Measurements from ENCODE around the gene NCBP2L. TPM values are rescaled to one million over a fixed set of nuclear protein-coding genes. Genes with fewer than 3 reads are reported as not detected.

The NCBP2L gene
- total RNA-seq, 2 donors from 2014 or later: not detected

DNA sequence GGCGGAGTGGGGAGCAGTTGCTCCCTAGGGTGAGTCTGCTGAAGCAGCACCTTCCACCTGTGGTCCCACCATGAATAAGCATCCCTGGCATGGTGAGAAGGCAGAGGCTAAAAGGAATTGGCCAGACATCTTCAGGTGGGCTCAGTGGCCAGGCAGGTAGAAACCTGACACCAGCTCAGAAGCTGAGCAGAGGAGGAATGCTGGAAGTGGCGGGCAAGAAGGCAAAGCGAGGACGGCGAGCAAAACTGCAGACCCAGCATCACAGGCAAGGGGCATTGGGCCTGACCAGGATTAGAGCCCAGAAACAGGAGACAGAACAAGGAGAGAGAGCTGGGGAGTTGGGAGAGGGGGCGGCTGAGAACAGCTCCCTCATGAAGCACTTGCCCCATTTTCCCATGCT, 27.3 kb upstream of the NCBP2L start:
- DNase-seq (no peak), ATAC-seq (no peak)
- intact Hi-C loops (cut with DNase I, micrococcal nuclease): no loop called here

DNA sequence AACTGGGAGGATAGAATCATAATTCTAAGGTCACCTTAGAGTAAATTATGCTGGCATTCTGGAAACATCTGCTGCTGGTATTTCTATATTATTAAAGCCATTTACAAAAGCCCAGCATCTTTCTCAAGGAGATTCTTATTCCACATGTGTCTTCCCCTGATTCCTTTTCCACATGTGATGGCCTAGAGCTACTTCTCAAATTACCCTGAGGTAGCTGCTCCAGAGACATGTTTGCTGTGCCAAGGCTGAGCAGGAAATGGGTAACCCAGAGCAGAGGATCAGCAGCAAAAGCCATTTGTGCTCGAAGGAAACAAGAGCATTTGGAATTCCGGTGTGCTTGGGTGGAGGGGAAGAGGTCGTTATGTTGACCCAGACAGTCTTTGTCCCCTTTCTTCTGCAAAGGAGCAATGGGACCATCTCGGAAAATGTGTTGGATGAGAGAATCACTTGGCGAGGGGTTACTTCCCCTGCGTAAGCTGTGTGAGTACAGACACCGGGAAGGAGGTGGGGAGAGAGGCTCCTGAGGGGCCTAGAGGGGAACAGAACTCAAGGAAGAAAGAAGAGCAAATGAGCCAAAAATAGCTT, 26.6 kb upstream of the NCBP2L start:
- no peak for ATAC-seq
- intact Hi-C loops (cut with DNase I, micrococcal nuclease): no loop called here
- DNase-seq: no peak

DNA sequence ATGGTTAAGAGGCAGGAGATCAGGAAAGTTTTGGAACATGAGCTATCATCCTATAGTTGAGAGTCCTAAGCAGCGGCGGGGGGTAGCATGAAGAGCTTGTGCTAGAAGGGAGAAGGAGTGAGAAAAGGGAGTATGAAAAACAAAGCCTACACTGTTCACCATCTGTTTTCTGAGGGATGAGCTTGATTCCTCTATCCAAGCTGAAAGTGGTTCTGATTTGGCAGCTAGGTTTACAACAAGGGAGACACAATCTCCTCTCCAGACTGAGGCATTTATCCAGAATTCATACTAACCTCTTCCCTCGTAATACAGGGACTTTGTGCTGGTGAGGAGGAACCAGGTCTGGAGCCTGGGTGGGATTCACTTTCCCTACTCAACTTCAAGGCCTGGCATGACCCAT, 25.5 kb upstream of the NCBP2L start:
- no peak for DNase-seq
- intact Hi-C loops (cut with DNase I, micrococcal nuclease): no loop called here
- ATAC-seq: no peak

DNA sequence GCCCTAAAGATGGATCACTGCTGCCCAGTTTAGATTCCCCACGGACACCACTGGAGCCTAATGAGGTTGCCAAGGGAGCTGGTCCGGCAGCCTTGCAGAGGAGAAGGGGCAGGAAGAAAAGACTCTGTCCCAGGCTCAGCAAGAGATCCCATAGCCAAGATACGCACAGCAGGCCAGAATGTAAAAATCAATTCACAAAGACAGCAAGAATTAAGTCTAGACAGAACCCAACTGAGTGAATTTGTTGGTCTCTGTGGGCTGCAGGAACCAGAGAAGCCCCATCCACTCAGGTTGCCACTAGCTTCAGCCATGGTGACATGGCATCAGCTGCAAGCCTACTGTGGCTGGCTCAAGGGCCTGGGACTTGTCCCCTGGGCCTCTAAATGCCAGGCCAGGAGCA, 24.8 kb upstream of the NCBP2L start:
- no peak for DNase-seq
- ATAC-seq: no peak
- intact Hi-C loops (cut with DNase I, micrococcal nuclease): no loop called here

DNA sequence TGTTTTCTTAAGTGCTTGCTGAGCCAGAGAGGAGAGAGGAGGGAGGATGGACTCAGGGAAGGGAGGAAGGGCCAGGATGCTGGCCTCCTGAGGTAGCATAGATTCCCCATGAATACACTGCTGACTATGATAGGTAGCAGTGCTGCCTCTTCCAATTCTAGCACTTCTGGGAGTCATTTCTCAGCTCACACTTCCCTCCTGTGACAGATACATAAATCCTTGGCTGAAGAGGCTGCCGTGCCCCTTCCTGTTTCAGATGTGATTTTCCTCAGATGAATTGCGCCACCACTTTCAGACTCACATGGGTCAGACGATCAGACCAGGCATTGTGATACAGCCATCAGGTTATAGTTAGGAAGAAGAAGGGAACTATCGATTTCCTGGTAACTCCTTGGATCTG, 24.3 kb upstream of the NCBP2L start:
- DNase-seq (no peak), ATAC-seq (no peak)
- intact Hi-C loops (cut with DNase I, micrococcal nuclease): no loop called here

DNA sequence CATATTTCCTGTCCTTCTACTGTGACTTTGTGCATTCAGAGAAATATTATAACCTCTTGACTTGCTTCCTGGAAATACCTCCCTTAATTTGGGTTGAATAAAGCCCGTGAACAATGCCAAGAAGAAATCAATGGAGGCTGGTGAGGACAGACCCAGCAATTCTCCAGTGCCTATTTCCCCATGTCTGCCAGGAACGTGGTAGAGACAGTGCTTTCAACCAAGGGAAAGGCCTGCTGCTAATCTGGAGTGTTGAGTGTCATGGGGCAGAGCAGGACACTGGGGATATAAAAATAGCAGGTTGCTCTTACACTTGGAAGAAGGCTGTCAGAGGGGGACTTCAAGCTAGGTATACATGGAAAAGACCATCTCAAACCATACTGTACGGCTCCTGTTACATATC, 21.8 kb upstream of the NCBP2L start:
- intact Hi-C loops (cut with DNase I, micrococcal nuclease): no loop called here
- DNase-seq (no peak), ATAC-seq (no peak)

DNA sequence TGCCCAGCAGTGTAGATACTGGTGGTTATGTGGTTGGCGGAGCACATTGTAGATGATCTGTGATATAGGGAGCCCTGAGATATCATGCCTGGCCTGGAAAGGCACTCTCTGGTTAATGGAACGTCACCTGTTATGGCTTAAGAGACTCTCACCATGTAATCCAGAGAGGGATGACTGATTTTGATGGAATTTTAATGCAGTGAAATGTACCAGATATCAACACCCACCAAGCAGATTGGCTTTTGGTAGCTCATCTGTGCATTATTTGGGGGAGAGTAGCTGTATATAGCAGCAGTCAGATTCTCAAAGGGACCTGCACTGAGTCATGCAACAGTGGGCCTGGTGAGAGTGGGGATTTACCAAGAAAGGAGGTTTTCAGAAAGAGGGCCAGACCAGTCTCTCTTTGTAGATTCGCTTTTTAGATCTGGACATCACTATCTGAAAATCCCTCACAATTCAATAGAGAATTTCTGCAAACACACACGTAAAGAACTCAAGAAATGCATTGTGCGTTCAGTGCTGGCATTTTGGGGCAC, 19.2 kb upstream of the NCBP2L start:
- intact Hi-C loops (cut with DNase I, micrococcal nuclease): no loop called here
- DNase-seq (no peak), ATAC-seq (no peak)

DNA sequence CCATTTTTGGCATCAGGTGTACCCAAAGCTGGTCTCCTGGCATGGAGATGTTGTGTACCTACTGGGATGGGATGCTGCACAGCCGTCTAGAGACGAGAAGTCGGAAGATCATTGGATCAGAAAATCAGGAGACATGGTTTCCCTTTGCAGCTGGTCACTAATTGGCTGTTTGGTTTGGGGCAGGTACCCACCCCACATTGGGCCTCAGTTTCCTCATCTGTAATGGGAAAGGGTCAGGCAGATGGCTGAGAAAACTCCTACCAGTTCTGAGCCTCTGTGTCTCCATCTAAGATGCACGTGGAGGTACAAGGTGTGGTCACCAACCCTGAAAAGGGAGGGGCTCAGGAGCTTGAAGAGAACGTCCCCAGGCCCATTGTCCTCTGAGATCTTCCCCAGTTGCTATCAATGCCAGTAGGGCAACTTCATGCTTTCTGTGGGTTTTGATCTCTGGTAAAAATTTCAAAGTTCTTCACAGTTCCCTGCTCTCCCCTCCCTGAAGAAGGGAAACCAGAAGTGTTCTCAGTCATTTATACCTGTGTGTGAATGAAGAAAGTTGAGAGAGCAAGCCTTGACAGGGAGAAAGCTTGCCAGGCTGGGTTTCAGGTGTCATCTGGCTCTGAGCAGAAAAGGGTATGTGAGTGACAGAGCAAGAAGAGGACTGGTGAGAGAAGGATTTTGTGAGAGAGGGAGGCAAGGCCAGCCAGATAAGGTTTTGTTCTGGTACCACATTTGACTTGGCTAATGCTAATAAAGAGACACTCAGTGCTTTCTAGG, 17.0 kb upstream of the NCBP2L start:
- ATAC-seq (no peak), DNase-seq (no peak)
- intact Hi-C loops (cut with DNase I, micrococcal nuclease): no loop called here

DNA sequence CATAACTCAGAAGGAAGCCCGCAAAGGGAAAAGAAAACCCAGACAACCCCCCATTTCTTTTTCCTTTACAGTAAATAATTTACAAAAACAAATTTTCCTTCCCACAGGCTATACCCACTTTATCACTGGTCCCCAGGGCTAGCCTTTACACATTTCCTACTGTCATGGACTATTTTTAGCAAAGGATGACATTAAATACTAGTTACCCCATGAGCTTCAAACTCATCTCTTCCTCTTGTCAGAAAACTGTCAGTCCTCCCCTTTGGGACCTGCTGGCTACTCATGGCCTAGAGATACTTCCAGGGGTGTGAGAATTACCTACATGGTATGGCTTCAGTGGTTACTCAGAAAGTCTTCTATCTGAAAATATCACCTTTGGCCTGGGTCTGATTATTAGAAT, 13.9 kb upstream of the NCBP2L start:
- ATAC-seq: no peak
- DNase-seq: no peak
- intact Hi-C loops (cut with DNase I, micrococcal nuclease): no loop called here

DNA sequence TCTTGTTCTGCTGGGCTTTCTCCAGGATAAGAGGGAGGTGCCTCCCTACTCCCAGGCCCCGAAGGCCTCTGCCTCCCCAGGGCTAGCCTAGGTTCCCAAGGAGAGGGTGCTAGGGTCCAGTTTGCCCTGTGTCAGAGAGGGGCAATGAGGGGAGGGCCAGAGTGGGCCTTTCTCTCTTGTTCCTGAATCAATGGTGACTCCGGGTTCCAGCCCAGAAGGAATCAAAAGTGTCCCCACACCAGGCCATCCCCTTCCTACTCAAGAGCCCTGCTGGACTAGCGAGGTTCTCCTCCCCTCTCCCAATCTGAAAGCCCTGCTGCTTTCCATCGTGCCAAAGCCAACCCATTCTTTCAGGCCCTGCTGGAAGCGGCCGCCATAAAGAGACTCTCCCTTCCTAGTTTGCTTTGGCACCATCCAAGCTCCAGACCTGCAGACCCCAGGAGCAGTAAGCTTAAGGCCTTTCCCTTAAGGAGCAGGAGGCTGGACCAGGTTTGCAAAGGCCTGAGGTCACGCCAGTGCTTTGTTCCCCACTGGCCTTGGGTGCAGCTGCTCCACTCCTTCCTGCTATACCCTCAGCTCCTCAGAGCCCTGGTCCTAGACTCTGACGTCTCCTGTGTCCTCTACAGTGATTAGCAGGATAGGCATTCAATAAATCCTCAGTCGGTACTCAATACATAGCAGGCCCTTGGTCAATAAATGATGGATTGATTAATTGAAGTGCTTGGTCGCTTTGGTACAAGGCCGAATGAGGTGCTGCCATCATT, 12.5 kb upstream of the NCBP2L start:
- intact Hi-C loops (cut with DNase I, micrococcal nuclease): no loop called here
- DNase-seq: no peak
- ATAC-seq: no peak

DNA sequence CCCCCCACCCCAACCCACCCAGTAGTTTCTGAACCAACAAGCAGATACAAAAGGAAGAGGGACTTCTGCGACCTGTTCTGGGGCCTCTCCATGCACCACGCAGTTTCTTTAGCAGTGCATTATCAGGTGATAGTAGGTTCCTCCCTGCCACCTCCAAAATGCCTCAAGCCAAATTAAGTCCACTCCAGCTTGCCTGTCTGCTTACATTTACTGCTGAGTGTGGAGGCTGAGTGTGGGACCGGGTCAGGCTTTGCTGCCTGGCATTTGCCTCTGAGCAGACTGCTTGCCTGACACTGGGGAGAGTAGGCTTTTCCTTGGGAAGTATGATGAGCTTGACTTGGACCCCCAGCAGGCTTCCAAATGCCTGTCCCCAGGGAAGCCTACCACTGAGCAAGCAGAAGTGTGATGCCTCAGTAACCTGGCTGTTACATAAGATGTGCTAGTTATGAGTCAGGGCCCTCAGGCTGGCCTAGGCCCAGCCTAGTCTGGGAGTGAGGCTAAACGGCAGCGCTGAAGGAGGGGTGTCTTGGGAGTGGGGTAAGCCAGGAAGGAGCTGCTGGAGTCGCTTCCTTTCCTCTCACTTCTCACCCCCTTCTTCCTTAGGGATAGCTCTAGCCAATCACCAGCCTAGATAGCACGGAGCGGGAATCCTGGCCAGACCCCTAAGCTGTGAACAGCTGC, 10.9 kb upstream of the NCBP2L start:
- DNase-seq (peak in 1 of 2 donors; percentile 36), ATAC-seq (no peak)
- intact Hi-C loops (cut with DNase I, micrococcal nuclease): no loop called here

DNA sequence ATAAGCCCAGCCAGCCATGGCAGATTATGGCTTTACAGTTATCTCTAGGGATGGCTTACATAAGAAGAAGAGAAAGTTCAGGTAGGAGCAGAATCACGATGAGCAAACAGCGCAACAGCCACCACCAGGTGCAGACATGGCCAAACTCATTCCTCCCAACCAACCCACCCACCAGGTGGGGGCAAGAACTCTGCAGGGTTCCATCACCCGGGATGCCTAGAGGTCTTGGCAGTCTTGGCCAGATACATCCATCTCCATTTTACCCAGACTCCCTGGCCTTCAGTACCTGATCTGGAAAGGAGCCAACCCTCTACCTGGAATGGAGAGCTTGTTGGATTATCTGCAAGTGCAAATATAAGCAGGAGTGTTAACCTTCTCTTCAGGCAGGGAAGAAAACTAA, 9.5 kb upstream of the NCBP2L start:
- intact Hi-C loops (cut with DNase I, micrococcal nuclease): no loop called here
- DNase-seq (no peak), ATAC-seq (no peak)

DNA sequence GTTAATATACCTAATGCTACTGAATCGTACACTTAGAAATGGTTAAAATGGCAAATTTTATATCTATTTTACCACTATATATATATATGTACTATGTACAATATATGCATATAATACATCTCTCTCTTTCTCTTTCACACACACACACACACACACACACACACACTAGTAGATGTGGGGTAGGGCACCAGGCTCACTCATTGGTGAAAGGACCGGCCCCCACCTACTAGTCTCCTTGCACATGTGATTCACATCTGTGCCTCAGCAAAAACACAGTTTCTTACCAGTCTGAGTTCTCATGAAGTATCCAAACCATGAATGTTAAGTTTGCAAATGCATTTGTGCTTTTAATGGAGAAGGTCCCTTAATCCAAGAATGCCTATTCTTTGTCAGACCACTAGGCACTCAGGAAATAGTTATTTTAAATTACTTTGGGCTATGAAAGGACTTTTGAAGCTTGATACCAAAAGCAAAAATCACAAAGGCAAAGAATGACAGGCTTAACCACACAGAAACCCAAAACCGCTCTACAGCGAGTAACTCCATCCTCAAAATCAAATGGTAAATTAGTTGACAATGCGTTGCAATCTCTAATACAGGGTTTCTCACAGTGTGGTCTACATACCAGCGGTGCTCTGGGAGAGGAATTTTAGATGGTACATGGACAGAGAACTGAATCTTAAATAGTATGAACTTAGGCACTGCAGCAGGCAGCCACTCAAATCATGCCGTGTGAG, 7.8 kb upstream of the NCBP2L start:
- intact Hi-C loops (cut with DNase I, micrococcal nuclease): no loop called here
- no peak for ATAC-seq
- no peak for DNase-seq

DNA sequence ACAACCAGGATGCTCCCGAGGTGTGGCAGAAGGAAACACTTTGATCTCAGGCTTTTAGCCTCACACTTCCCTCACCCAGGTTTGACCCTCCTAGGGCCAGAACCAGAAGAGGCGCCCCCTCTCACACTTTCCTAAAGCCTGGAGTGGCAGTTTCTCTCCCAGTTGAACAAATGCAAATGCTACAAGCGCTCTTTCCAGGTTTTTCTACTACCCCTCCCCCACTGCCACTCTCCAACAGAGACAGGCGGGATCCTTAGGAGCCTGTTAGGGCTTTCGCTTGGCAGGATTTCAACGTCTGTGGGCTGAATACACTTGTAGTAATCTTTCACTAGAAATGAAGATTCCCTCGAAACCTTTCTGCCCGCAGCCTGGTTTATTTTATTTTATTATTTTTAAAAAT, 4.3 kb upstream of the NCBP2L start:
- no peak for DNase-seq
- no peak for ATAC-seq
- intact Hi-C loops (cut with DNase I, micrococcal nuclease): no loop called here

DNA sequence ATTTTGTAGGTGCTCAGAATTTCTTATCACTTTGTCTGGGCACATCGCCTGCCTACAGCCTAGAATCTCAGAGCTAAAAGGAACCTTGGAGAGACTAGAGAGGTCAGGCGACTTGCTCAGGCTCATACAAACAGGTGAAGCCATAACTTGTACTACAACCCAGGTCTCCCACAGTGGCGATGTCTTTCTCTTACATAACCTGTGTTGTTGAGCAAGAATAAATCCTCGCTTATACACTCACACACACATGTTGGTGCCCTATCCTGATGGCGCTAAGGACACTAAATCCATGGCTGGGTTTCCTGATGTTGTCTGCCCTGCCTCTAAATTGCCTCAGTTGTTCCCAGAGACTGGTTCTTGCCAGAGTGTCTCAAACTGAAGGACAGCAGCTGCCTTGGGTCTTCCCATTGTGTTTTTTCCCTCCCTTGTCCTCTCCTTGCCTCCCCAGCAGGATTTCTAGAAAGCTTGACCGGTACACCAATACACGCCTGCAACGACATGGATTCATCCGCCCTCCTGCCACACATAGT, 3.6 kb upstream of the NCBP2L start:
- intact Hi-C loops (cut with DNase I, micrococcal nuclease): no loop called here
- no peak for ATAC-seq
- DNase-seq: no peak

DNA sequence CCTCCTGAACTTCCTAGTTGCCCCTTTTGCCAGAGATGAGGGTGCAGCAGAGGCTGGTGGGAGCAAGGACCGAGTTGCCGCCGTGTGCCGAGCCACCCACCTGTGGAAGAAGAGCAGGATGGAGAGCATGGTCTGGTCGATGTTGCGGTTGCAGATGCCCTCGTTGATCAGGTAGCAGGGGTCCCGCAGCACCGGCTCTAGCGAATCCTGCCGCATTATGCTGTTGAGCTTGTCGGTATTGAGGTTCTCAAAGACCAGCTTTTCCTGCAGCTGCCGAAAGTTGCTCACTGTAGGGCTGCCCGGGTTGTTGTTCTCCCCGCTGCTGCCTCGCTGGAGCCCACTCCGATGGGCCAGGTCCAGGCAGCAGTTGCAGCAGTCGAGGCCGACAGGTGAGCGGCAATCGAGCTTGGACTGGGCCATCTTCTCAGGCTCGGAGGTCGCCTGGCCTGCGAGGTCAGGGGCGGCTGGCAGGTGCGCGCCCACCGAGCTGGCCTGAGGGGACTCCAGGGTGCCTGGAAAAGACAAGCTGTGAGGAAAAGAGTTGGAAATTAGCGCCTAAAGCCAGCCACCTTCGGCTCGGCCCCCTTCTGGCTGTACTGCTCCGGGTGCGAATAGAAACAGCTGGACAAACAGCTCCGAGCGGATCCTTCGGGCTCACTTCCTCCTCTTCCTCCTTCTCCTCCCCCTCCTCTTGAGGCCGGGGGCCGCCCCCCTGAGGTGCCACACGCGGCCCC, 2.4 kb upstream of the NCBP2L start:
- DNase-seq (peak in 1 of 2 donors; percentile 6), ATAC-seq (peak; percentile 18)
- intact Hi-C loops (cut with DNase I, micrococcal nuclease): loop anchor here in 1 of 2 donors (5.0 kb wide), 2 partner anchors 58 to 118 kb away; no protein-coding TSS in a partner anchor

DNA sequence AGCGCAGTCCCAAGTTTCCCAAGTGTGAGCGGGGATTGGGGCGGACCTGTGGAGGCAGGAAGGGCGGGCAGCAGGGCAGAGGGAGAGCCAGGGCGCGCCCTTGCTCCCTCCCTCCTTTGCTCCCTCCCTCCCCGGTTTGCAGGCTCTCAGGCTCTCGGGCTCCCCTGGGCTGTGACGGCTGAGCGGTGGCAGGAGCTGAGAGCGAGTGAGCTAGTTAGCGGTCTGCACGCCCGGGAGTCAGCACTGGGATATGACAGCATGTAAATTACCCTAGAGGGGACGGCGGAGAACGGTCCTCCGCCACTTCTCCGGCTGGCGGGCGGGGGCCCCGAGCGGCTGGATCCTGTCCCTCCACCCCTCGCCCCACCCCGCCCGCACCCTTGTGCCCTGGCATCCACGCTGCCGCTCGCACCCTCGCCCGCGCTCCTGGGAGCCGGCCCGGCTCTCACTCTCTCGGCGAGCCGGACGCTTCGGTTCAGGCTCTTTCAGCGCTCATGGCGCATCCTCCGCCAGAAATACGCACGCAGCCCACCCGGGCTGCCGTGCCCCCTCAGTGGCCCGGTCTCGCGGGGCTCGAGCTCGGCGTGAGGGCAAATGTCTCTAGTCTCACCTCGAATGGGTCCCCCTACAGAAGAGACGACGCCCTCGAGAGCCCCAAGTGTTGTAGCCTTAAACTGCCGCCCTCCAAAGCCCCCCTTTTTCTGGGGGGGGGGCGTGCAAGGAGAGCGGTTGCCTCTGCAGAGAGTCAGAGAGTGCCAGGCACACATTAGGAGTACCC, 1.6 kb upstream of the NCBP2L start, which contains the start of gene TSC22D3:
TSC22D3 (minus strand) TSS at position 54 of the 778 bp plus-strand sequence. CDS start 368 bp downstream, outside the sequence.
- DNase-seq (peak; percentile 71 to 83), ATAC-seq (peak; percentile 93)
- intact Hi-C loops (cut with DNase I, micrococcal nuclease): loop anchor here in 1 of 2 donors (5.0 kb wide), 2 partner anchors 59 to 119 kb away; no protein-coding TSS in a partner anchor

Data from left colon (tissue), 2 donors.